Mesendoderm (in vitro differentiated cells): Measurements from ENCODE around the gene BPIFB2.
A peak's percentile ranks its signal among the peaks of the same experiment; 100 is the strongest.
"Not testable (repeated sequence)": the region's sequence is repeated elsewhere in the genome, so short reads cannot be mapped to it uniquely, and the experiment has no call there.

Experiments
- DNase-seq: peaks from one replicate; pipeline ENCODE4 v3.0.0; 2013
- H2AK5ac ChIP-seq: 2 replicates; pipeline ENCODE4 v1.6.1; 2013; ENCODE audit warnings: low read length, inconsistent platforms
- H2BK120ac ChIP-seq: 2 replicates; pipeline ENCODE4 v1.6.1; 2013; ENCODE audit warnings: low read depth, mild to moderate bottlenecking, low read length, moderate library complexity, mixed read lengths
- H2BK15ac ChIP-seq: replicated peaks from 2 replicates; pipeline ENCODE4 v1.6.1; 2013; ENCODE audit warnings: low read depth, mild to moderate bottlenecking, moderate library complexity
- H2BK5ac ChIP-seq: 2 replicates; pipeline ENCODE4 v1.6.1; 2013; ENCODE audit warnings: low read length, inconsistent platforms
- H3K18ac ChIP-seq: 2 replicates; pipeline ENCODE4 v1.6.1; 2013; ENCODE audit warnings: mild to moderate bottlenecking, low read length, mixed read lengths
- H3K23ac ChIP-seq: one replicate; pipeline ENCODE4 v1.6.1; 2013; ENCODE audit warnings: low read length
- H3K27ac ChIP-seq: 2 replicates; pipeline ENCODE4 v1.5.1; 2013; ENCODE audit warnings: low read depth, mild to moderate bottlenecking, inconsistent platforms, low read length, moderate library complexity
- H3K27me3 ChIP-seq: 2 replicates; pipeline ENCODE4 v1.6.1; 2013; ENCODE audit warnings: low read length, control low read depth, mild to moderate bottlenecking, inconsistent platforms; ENCODE audit not compliant: insufficient read depth, poor library complexity
- H3K36me3 ChIP-seq: 2 replicates; pipeline ENCODE4 v1.6.1; 2013; ENCODE audit warnings: low read length, inconsistent platforms; ENCODE audit not compliant: control insufficient read depth, insufficient read depth
- H3K4ac ChIP-seq: one replicate; pipeline ENCODE4 v1.6.1; 2013; ENCODE audit warnings: low read depth, mild to moderate bottlenecking, low read length, moderate library complexity
- H3K4me1 ChIP-seq: 2 replicates; pipeline ENCODE4 v1.6.1; 2013; ENCODE audit warnings: low read depth, low read length, inconsistent platforms; ENCODE audit not compliant: control insufficient read depth
- H3K4me2 ChIP-seq: 2 replicates; pipeline ENCODE4 v1.6.1; 2013; ENCODE audit warnings: low read length
- H3K4me3 ChIP-seq: 2 replicates; pipeline ENCODE4 v1.5.1; 2013; ENCODE audit warnings: mild to moderate bottlenecking, low read length
- H3K56ac ChIP-seq: one replicate; pipeline ENCODE4 v1.6.1; 2013; ENCODE audit warnings: low read length
- H3K79me1 ChIP-seq: 2 replicates; pipeline ENCODE4 v1.6.1; 2013; ENCODE audit warnings: low read length, inconsistent platforms
- H3K79me2 ChIP-seq: 2 replicates; pipeline ENCODE4 v1.6.1; 2013; ENCODE audit warnings: mild to moderate bottlenecking, low read length; ENCODE audit not compliant: control insufficient read depth, insufficient read depth
- H3K9ac ChIP-seq: 2 replicates; pipeline ENCODE4 v1.6.1; 2013; ENCODE audit warnings: low read length, inconsistent platforms
- H4K5ac ChIP-seq: one replicate; pipeline ENCODE4 v1.6.1; 2013; ENCODE audit warnings: low read length
- H4K8ac ChIP-seq: one replicate; pipeline ENCODE4 v1.6.1; 2013; ENCODE audit warnings: low read depth, mild to moderate bottlenecking, control low read depth, low read length, moderate library complexity
- WGBS: extraction: QIAGEN DNeasy Blood & Tissue Kit; methylation state at CpG from one replicate; pipeline ENCODE4 v1.1.7; 2013; ENCODE audit warnings: low lambda C conversion rate, missing lambda C conversion rate; ENCODE audit not compliant: insufficient coverage; ENCODE audit errors: extremely low coverage; 5-methylcytosine and 5-hydroxymethylcytosine counted together

Gene BPIFB2

GRCh38 chr20:33043731-33044181, 36.3 kb downstream of the BPIFB2 start:
- Histone ChIP-seq H3K79me2 (no peaks in the 10 kb centered on the region), H3K4me3 (no peak overlapping the region), H3K4ac (no peak overlapping the region), H3K27ac (no peak overlapping the region), H3K4me2 (no peak overlapping the region), H2BK5ac (no peak overlapping the region), H3K79me1 (no peaks in the 10 kb centered on the region), H3K36me3 (no peaks in the 10 kb centered on the region), H4K5ac (no peak overlapping the region), H2BK15ac (no peak overlapping the region), H4K8ac (no peak overlapping the region), H3K27me3 (no peaks in the 10 kb centered on the region), H3K9ac (no peak overlapping the region), H3K23ac (no peak overlapping the region), H2AK5ac (no peak overlapping the region), H3K56ac (no peak overlapping the region), H3K4me1 (no peaks in the 10 kb centered on the region), H3K18ac (no peak overlapping the region), H2BK120ac (no peak overlapping the region)
- DNase-seq = no peak
- no CpG with 5 or more reads among the region's 1 CpG for WGBS

DNA sequence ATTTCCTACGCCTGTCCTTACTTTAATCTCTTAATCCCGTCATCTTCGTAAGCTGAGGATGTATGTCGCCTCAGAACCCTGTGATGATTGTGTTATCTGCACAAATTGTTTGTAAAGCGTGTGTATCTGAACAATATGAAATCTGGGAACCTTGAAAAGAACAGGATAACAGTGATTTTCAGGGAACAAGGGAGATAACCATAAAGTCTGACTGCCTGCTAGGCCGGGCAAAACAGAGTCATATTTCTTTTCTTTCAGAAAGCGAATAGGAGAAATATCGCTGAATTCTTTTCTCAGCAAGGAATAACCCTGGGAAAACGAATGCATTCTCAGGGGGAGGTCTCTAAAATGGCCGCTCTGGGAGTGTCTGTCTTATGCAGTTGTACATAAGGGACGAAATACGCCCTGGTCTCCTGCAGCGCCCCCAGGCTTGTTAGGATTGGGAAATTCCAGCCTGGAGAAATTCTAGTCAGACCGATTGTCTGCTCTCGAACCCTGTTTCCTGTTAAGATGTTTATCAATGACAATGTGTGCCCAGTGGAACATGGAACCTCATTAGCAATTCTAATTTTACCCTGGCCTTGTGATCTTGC, 37.7 kb downstream of the BPIFB2 start:
- not testable (repeated sequence) for H3K79me2 ChIP-seq, H3K4ac ChIP-seq, H2AK5ac ChIP-seq, DNase-seq, H3K4me3 ChIP-seq, H4K5ac ChIP-seq, H3K9ac ChIP-seq, H2BK15ac ChIP-seq, H3K4me2 ChIP-seq, H3K79me1 ChIP-seq, H4K8ac ChIP-seq, H3K27ac ChIP-seq, H3K27me3 ChIP-seq, H3K23ac ChIP-seq, H3K56ac ChIP-seq, H2BK120ac ChIP-seq, H2BK5ac ChIP-seq, H3K4me1 ChIP-seq, H3K36me3 ChIP-seq, H3K18ac ChIP-seq
- WGBS = no CpG with 5 or more reads among the region's 15 CpGs

- H3K4me2 ChIP-seq = no peak overlapping the region
- H3K4me1 ChIP-seq = no peaks in the 10 kb centered on the region
- H3K56ac ChIP-seq = no peak overlapping the region
- no peak overlapping the region for H3K9ac ChIP-seq
- no peaks in the 10 kb centered on the region for H3K79me2 ChIP-seq
- H3K23ac ChIP-seq = no peak overlapping the region
- H3K36me3 ChIP-seq = no peaks in the 10 kb centered on the region
- WGBS = no CpG with 5 or more reads among the region's 3 CpGs
- no peak for DNase-seq
- no peak overlapping the region for H3K27ac ChIP-seq
- H2BK120ac ChIP-seq = no peak overlapping the region
- no peak overlapping the region for H2AK5ac ChIP-seq
- no peak overlapping the region for H3K4ac ChIP-seq
- H3K4me3 ChIP-seq = no peak overlapping the region
- H3K79me1 ChIP-seq = no peaks in the 10 kb centered on the region
- no peak overlapping the region for H3K18ac ChIP-seq
- no peak overlapping the region for H2BK15ac ChIP-seq
- H3K27me3 ChIP-seq = no peaks in the 10 kb centered on the region
- H4K8ac ChIP-seq = no peak overlapping the region
- H2BK5ac ChIP-seq = no peak overlapping the region
- no peak overlapping the region for H4K5ac ChIP-seq
These were observed 38.9 kb downstream of the BPIFB2 start for GRCh38 chr20:33046412-33046811.

- H4K8ac ChIP-seq = no peak overlapping the region
- no CpG with 5 or more reads among the region's 4 CpGs for WGBS
- H3K79me1 ChIP-seq = no peaks in the 10 kb centered on the region
- no peak overlapping the region for H2BK15ac ChIP-seq
- no peak overlapping the region for H2BK120ac ChIP-seq
- no peaks in the 10 kb centered on the region for H3K79me2 ChIP-seq
- H3K27ac ChIP-seq = no peak overlapping the region
- no peak overlapping the region for H3K56ac ChIP-seq
- H3K18ac ChIP-seq = no peak overlapping the region
- no peak overlapping the region for H4K5ac ChIP-seq
- no peak overlapping the region for H2AK5ac ChIP-seq
- H3K4ac ChIP-seq = no peak overlapping the region
- no peaks in the 10 kb centered on the region for H3K36me3 ChIP-seq
- H3K4me3 ChIP-seq = no peak overlapping the region
- no peak for DNase-seq
- H3K4me1 ChIP-seq = no peaks in the 10 kb centered on the region
- no peak overlapping the region for H3K4me2 ChIP-seq
- H3K23ac ChIP-seq = no peak overlapping the region
- no peak overlapping the region for H3K9ac ChIP-seq
- no peak overlapping the region for H2BK5ac ChIP-seq
- no peaks in the 10 kb centered on the region for H3K27me3 ChIP-seq
These were observed 43.8 kb downstream of the BPIFB2 start for GRCh38 chr20:33051333-33051732.

- Histone ChIP-seq H3K4me3 (no peak within 1 kb of the TSS), H3K4me2 (no peak within 1 kb of the TSS), H3K4me1 (peaks cover 2% of the 10 kb centered on the region), H3K23ac (peak within 1 kb of the TSS; percentile 45), H3K18ac (no peak within 1 kb of the TSS), H2BK120ac (no peak within 1 kb of the TSS), H3K36me3 (no peaks in the 10 kb centered on the region), H3K4ac (no peak within 1 kb of the TSS), H4K5ac (no peak within 1 kb of the TSS), H3K56ac (peak within 1 kb of the TSS; percentile 74), H2BK5ac (no peak within 1 kb of the TSS), H4K8ac (no peak within 1 kb of the TSS), H3K79me2 (no peaks in the 10 kb centered on the region), H2AK5ac (no peak within 1 kb of the TSS), H3K9ac (no peak within 1 kb of the TSS), H3K79me1 (no peaks in the 10 kb centered on the region), H2BK15ac (no peak within 1 kb of the TSS), H3K27me3 (no peaks in the 10 kb centered on the region), H3K27ac (no peak within 1 kb of the TSS)
- DNase-seq = no peak
- no CpG with 5 or more reads among the region's 25 CpGs for WGBS
These were observed 46.0 kb downstream of the BPIFB2 start, which contains the start of gene BPIFB3 for GRCh38 chr20:33053291-33054106. Gene BPIFB3, plus strand, starts transcription at chr20:33053903. Its CDS starts 1,533 bp downstream, at chr20:33055436.
